Activated naive CD8-positive, alpha-beta T cell treated with anti-CD3 and anti-CD28 coated beads, Interleukin-2, amount 50 U/mL, for 24 hours (primary cell): Measurements from ENCODE around the gene OTUB2.

Source experiments
- ATAC-seq: fragments of 150-1000 bp; cut with Tn5 transposase; one replicate; pipeline ENCODE4 v1.10.0; 2021
- DNase-seq: peaks from one replicate; pipeline ENCODE4 v3.0.0; 2021
- H3K27ac Mint-ChIP-seq: one replicate; pipeline ENCODE4 v1.8.0; 2021; ENCODE audit warnings: mild to moderate bottlenecking, mixed read lengths
- H3K27me3 Mint-ChIP-seq: one replicate; pipeline ENCODE4 v1.8.0; 2021; ENCODE audit warnings: mixed read lengths
- H3K36me3 Mint-ChIP-seq: one replicate; pipeline ENCODE4 v1.8.0; 2021; ENCODE audit warnings: low read depth, mixed read lengths
- H3K4me1 Mint-ChIP-seq: one replicate; pipeline ENCODE4 v1.8.0; 2021; ENCODE audit warnings: mixed read lengths
- H3K4me3 Mint-ChIP-seq: one replicate; pipeline ENCODE4 v1.8.0; 2021; ENCODE audit warnings: mild to moderate bottlenecking, moderate library complexity, mixed read lengths
- H3K9me3 Mint-ChIP-seq: one replicate; pipeline ENCODE4 v1.8.0; 2021; ENCODE audit warnings: mixed read lengths

Gene OTUB2

GRCh38 chr14:93987815-93988476, 38.2 kb upstream of the OTUB2 start:
- Mint-ChIP-seq H3K27me3 (peaks cover 6% of the 10 kb centered on the region), H3K4me3 (no peak overlapping the region), H3K27ac (no peak overlapping the region), H3K4me1 (peaks cover 19% of the 10 kb centered on the region), H3K36me3 (no peaks in the 10 kb centered on the region), H3K9me3 (no peaks in the 10 kb centered on the region)
- no peak for DNase-seq
- no peak for ATAC-seq

- DNase-seq (no peak), ATAC-seq (no peak)
- Mint-ChIP-seq H3K36me3 (no peaks in the 10 kb centered on the region), H3K4me1 (peaks cover 30% of the 10 kb centered on the region), H3K9me3 (no peaks in the 10 kb centered on the region), H3K27me3 (peaks cover 6% of the 10 kb centered on the region), H3K4me3 (no peak overlapping the region), H3K27ac (no peak overlapping the region)
Observed at GRCh38 chr14:93989939-93990338, 36.2 kb upstream of the OTUB2 start.

DNA sequence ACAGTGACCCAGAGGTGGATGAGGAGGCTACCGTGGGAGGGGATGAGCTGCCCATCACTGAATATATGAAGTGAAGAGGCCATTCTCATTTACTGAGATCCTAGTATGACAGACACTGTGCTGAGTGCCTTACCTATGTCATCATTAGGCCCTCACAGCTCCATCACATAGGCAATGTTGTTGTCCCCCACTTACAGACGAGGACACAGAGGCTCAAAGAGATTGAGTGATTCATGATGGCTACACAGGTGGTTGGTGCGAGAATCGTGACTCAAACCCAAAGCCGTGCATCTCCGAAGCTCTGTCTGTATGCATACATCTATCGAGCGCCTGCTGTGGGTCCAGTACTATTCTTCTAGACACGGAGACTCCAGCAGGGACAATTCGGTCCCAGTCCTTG, 34.9 kb upstream of the OTUB2 start:
- Mint-ChIP-seq H3K9me3 (no peaks in the 10 kb centered on the region), H3K27me3 (peaks cover 4% of the 10 kb centered on the region), H3K27ac (no peak overlapping the region), H3K4me1 (peaks cover 42% of the 10 kb centered on the region), H3K36me3 (no peaks in the 10 kb centered on the region), H3K4me3 (no peak overlapping the region)
- no peak for ATAC-seq
- no peak for DNase-seq

GRCh38 chr14:93991649-93992048, 34.5 kb upstream of the OTUB2 start:
- no peak overlapping the region for H3K4me3 Mint-ChIP-seq
- H3K9me3 Mint-ChIP-seq = no peaks in the 10 kb centered on the region
- peaks cover 2% of the 10 kb centered on the region for H3K27me3 Mint-ChIP-seq
- H3K27ac Mint-ChIP-seq = no peak overlapping the region
- peaks cover 42% of the 10 kb centered on the region for H3K4me1 Mint-ChIP-seq
- ATAC-seq (no peak), DNase-seq (no peak)
- H3K36me3 Mint-ChIP-seq = no peaks in the 10 kb centered on the region

DNA sequence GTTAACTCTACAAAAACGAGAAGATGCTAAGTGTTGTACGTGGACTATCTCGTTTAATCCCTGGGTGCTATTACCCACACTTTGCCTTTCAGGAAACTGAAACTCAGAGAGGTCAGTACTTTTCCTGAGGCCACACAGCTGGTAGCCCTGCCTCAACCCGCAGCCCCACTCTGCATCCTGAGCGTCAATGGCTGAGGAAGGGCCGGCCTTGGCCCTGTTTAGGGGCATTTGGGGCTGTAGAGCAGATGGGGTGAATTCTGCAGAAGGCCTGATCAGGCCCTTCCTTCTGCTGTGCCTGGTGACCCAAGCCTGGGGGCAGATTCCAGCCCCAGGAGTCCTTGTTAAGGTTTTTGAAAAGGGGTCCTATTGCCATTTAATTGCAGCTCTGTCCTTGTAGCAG, 32.8 kb upstream of the OTUB2 start:
- DNase-seq (no peak), ATAC-seq (no peak)
- Mint-ChIP-seq H3K27ac (no peak overlapping the region), H3K4me1 (peaks cover 58% of the 10 kb centered on the region), H3K36me3 (no peaks in the 10 kb centered on the region), H3K27me3 (peaks cover 3% of the 10 kb centered on the region), H3K4me3 (no peak overlapping the region), H3K9me3 (no peaks in the 10 kb centered on the region)

- H3K4me3 Mint-ChIP-seq = no peak overlapping the region
- peak overlapping the region; percentile 81 for H3K27ac Mint-ChIP-seq
- no peaks in the 10 kb centered on the region for H3K9me3 Mint-ChIP-seq
- no peaks in the 10 kb centered on the region for H3K36me3 Mint-ChIP-seq
- H3K27me3 Mint-ChIP-seq = peaks cover 4% of the 10 kb centered on the region
- peak; percentile 68 for DNase-seq
- peaks cover 63% of the 10 kb centered on the region for H3K4me1 Mint-ChIP-seq
- peak; percentile 92 for ATAC-seq
Observed at GRCh38 chr14:93994919-93995682, 31.0 kb upstream of the OTUB2 start.

- no peaks in the 10 kb centered on the region for H3K36me3 Mint-ChIP-seq
- H3K4me3 Mint-ChIP-seq = no peak overlapping the region
- peaks cover 4% of the 10 kb centered on the region for H3K27me3 Mint-ChIP-seq
- ATAC-seq (peak; percentile 11), DNase-seq (no peak)
- H3K4me1 Mint-ChIP-seq = peaks cover 56% of the 10 kb centered on the region
- no peaks in the 10 kb centered on the region for H3K9me3 Mint-ChIP-seq
- peak overlapping the region; percentile 81 for H3K27ac Mint-ChIP-seq
Observed at GRCh38 chr14:93996130-93996695, 29.9 kb upstream of the OTUB2 start.

- H3K27ac Mint-ChIP-seq = peak within 1 kb of the TSS; percentile 81
- peaks cover 6% of the 10 kb centered on the region for H3K27me3 Mint-ChIP-seq
- no peak within 1 kb of the TSS for H3K4me3 Mint-ChIP-seq
- no peaks in the 10 kb centered on the region for H3K9me3 Mint-ChIP-seq
- peak; percentile 21 for ATAC-seq
- H3K36me3 Mint-ChIP-seq = no peaks in the 10 kb centered on the region
- H3K4me1 Mint-ChIP-seq = peaks cover 59% of the 10 kb centered on the region
- peak; percentile 26 for DNase-seq
Observed at GRCh38 chr14:93997082-93997481, 29.1 kb upstream of the OTUB2 start, which contains the start of gene CCDC197. TSS of gene CCDC197 (plus strand) at chr14:93997301. CDS start at chr14:93998132, 831 bp downstream.

- H3K9me3 Mint-ChIP-seq = no peaks in the 10 kb centered on the region
- peaks cover 58% of the 10 kb centered on the region for H3K4me1 Mint-ChIP-seq
- peaks cover 6% of the 10 kb centered on the region for H3K27me3 Mint-ChIP-seq
- no peak overlapping the region for H3K4me3 Mint-ChIP-seq
- ATAC-seq = no peak
- no peak for DNase-seq
- no peaks in the 10 kb centered on the region for H3K36me3 Mint-ChIP-seq
- peak overlapping the region; percentile 8 for H3K27ac Mint-ChIP-seq
Observed at GRCh38 chr14:93997916-93998870, 27.9 kb upstream of the OTUB2 start.

DNA sequence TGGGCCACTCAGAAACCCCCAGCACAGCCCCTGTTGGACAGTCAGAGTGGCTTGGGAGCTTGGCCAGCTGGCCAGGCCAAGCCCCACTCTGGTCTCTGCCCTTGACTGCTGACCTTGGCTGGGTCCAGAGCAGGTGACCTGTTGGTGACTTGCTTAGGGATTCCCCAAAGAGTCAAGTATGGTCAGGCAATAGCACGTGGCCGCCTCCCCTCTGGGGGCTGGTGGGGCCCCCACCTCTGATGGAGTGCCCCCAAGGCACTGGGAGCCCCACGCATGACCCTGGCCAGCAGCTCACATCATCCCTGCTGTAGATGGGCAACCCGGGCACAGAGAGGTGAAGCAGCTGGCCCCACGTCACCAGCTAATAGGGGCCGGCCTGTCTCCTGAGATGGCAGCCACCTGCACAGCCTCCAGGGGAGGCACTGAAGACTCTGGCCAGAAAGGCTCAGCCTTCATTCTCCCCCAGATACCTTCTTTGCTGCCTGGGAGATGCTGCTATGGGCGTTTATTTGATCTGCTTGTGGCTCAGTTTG, 27.2 kb upstream of the OTUB2 start:
- no peak for DNase-seq
- peaks cover 53% of the 10 kb centered on the region for H3K4me1 Mint-ChIP-seq

DNA sequence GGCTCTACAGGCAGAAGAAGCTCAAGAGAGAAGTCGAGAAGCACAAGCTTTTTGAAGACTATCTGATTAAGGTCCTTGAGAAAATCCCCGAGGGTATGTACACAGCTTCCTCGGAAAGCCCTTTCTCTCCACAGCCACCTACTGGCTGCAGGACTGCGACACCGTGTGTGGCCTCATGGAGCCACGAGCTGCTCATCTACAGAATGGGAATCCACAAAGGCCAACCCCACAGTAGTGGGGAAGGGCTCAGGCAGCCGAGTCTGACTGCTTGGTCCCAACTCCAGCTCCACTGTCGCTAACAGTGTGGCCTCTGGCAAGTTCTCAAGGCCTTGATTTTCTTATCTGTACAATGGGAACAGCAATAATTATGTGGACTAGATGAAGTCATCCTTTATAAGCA, 26.6 kb upstream of the OTUB2 start:
- Mint-ChIP-seq H3K9me3 (no peaks in the 10 kb centered on the region), H3K4me1 (peaks cover 46% of the 10 kb centered on the region), H3K27ac (peak overlapping the region; percentile 67), H3K4me3 (no peak overlapping the region), H3K27me3 (peaks cover 9% of the 10 kb centered on the region), H3K36me3 (no peaks in the 10 kb centered on the region)
- ATAC-seq = no peak
- no peak for DNase-seq

More for the DNA sequence above, 27.2 kb upstream of the OTUB2 start:
- peaks cover 9% of the 10 kb centered on the region for H3K27me3 Mint-ChIP-seq
- no peaks in the 10 kb centered on the region for H3K9me3 Mint-ChIP-seq
- no peaks in the 10 kb centered on the region for H3K36me3 Mint-ChIP-seq
- no peak for ATAC-seq
- no peak overlapping the region for H3K4me3 Mint-ChIP-seq
- peak overlapping the region; percentile 67 for H3K27ac Mint-ChIP-seq

GRCh38 chr14:94000267-94000666, 25.9 kb upstream of the OTUB2 start:
- no peak for ATAC-seq
- H3K27ac Mint-ChIP-seq = peak overlapping the region; percentile 44
- H3K9me3 Mint-ChIP-seq = no peaks in the 10 kb centered on the region

DNA sequence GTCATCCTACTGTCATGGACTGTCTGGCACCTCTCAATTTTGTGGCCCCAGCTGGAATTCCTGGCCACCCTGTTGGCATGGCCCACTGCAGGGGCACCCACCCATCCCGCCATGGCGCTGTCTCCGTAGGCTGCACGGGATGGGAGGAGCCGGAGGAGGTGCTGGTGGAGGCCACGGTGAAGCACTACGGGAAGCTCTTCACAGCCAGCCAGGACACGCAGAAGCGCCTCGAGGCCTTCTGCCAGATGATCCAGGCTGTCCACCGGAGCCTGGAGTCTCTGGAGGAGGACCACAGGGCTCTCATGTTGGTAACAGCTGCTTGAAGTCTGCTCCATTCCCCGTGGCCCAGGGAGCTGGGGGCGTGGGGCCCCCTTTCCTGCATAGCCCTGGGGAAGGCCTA, 25.1 kb upstream of the OTUB2 start:
- no peak for DNase-seq
- ATAC-seq = no peak
- no peak overlapping the region for H3K4me3 Mint-ChIP-seq
- peaks cover 15% of the 10 kb centered on the region for H3K27me3 Mint-ChIP-seq
- H3K4me1 Mint-ChIP-seq = peaks cover 32% of the 10 kb centered on the region
- no peaks in the 10 kb centered on the region for H3K36me3 Mint-ChIP-seq
- H3K9me3 Mint-ChIP-seq = no peaks in the 10 kb centered on the region
- H3K27ac Mint-ChIP-seq = no peak overlapping the region

More at GRCh38 chr14:94000267-94000666, 25.9 kb upstream of the OTUB2 start:
- no peaks in the 10 kb centered on the region for H3K36me3 Mint-ChIP-seq
- no peak for DNase-seq
- H3K27me3 Mint-ChIP-seq = peaks cover 15% of the 10 kb centered on the region
- H3K4me3 Mint-ChIP-seq = no peak overlapping the region
- peaks cover 40% of the 10 kb centered on the region for H3K4me1 Mint-ChIP-seq
